Cerebellar cortex (tissue), 1 donor: Measurements from ENCODE around the gene THSD4.

Experiments
- DNase-seq: peaks from one replicate; pipeline ENCODE4 v3.0.0-alpha.2; 2015; ENCODE audit warnings: low spot score

Gene THSD4

DNA sequence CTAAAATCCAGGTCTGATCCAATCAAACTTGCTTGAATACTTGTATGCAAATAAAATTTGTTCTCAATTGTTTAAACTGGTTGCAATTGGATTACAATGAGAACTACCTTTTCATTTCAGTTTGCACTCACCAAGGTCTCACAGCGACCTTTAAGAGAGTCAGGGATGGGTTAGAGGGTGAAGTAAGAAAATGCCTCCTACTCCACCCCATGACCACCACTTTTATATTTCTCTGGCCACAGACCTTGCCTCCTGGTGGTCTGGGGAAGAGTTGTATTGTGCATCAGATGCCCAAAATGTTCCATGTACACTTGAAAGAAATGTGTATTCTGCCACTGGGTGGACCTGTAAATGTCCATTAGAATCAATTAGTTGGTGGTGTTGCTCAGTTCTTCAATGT lies 16.4 kb upstream of the THSD4 start:
- no peak for DNase-seq

- peak; percentile 18 for DNase-seq
Measured at GRCh38 chr15:71103102-71103676, 12.1 kb upstream of the THSD4 start.

- DNase-seq: no peak
Measured at GRCh38 chr15:71104636-71105035, 10.6 kb upstream of the THSD4 start.

DNA sequence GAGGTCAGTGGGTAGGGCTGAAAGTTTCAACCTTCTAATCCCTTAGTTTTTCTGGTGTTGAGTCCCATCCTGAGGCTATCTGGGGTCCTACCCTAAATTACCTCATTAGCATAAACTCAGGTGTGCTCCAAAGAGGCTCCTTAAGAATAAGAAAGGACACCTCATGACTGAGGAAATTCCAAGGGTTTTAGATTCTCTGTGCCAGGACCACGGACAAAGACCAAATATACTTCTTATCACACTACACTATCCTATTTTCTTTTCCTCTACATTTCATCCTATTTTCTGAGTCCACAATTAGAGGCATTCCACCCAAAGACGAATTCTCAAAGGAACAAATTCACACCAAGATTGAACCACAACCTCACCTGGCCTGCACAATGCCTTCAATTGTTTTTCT lies 9.8 kb upstream of the THSD4 start:
- no peak for DNase-seq

DNA sequence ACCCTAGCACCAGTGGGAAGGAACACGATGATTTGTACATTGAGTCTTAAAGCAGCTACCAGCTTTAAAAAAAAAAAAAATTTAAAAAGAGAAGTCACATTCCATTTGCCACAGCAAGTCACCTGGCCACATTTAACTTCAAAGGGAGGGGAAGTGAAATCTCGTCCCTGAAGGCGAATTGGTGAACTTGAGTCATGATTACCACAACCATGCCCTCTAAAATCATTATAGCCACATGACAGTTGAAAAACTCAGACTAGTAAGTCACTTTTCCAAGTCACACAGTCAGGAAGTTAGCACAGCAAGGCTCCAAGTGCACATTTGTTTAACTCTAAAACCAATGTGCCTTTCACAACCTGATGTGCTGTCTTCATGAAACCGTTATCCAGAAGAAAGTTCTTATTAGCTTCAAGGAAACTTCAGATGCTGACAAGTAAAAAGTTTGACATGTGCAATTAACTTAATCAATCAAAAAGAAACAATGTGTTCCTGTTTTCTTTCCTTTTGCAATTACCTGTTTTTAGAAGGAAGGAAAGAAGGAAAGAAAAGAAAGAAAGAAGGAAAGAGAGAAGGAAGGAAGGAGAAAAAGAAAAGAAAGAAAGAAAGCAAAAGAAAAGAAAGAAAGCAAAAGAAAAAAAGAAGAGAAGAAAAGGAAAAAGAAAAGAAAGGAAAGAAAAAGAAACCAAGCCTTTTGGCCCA lies 8.3 kb upstream of the THSD4 start:
- DNase-seq: no peak

DNA sequence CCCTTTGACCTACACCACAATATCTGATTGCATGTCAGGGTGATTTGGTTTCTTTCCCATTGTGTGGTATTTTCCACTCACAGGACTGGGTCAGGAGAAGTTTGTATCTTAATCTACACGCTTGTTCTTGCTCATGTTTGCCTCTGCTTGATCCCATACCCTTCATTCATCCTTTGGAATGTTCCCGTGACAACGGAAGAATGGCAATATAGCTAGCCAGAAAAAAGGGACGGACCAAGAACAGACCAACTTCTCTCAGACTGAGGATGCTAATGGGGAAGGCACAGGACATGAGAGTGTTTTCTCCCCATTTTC lies 7.8 kb upstream of the THSD4 start:
- DNase-seq: no peak

- DNase-seq: no peak
Measured at GRCh38 chr15:71109130-71109529, 6.1 kb upstream of the THSD4 start.

DNA sequence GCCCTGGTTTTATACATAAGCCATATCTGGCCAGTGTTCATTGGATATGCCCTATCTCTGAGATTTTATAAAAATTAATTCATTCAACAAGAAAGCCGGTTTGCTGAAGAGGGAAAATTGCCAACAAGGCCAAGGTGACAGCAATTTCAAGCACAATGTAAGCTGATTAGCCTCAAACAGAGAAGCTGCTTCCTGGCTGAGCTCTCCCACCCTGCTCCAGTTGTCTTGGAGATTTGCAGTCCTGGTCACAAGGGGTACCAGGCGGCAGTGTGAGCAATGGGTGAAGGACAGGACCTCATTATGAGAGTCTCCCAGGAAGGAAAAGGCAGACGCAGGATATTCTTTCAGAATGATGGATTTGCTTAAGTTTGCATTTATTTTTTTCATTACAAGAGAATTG lies 5.4 kb upstream of the THSD4 start:
- DNase-seq: no peak

GRCh38 chr15:71110405-71111180 lies 4.7 kb upstream of the THSD4 start:
- DNase-seq: no peak

GRCh38 chr15:71111181-71111565 lies 4.1 kb upstream of the THSD4 start:
- no peak for DNase-seq

GRCh38 chr15:71111950-71112349 lies 3.3 kb upstream of the THSD4 start:
- peak; percentile 10 for DNase-seq

- peak; percentile 18 for DNase-seq
Measured at GRCh38 chr15:71112429-71112828, 2.8 kb upstream of the THSD4 start.

GRCh38 chr15:71114066-71114680 lies 1.1 kb upstream of the THSD4 start:
- no peak for DNase-seq

DNA sequence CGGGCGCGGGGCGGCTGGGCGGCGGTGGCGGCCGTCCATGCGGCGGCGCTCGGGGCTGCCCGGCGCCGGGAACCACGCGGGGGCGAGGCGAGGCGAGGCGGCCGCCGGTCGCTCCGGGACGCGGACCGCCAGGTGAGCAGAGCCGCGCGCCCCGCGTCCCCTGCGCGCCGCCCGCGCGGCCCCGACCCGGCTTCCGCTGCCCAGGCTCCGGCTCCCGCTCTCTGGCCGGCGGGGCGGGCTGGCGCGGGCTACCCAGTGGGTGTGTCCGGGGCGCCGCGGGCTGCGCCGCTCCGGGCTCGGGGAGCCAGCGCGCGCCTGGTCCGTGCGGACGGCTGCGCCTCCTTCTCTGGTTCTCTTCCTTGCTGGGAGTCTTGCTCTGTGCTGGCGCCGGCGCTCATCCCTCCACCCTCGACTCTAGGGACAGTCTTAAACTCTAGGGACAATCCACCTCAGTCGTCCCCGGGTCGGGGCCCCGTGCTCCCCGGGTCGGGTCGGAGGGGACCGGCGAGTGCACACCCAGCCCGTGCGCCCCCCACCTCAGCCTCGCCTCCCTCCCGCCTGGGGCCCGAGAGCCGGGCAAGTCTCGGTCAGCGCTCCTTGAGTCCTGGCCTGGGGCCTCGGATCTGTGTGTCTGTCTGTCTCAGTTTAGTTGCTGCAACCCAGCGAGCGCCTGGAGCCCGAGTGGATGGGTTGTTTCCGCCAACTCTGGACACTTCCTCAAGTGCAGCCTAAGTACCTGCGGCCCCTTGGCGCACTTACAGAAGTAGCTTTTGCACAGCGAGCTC lies 488 bp downstream of the THSD4 start:
- DNase-seq: peak; percentile 14

DNA sequence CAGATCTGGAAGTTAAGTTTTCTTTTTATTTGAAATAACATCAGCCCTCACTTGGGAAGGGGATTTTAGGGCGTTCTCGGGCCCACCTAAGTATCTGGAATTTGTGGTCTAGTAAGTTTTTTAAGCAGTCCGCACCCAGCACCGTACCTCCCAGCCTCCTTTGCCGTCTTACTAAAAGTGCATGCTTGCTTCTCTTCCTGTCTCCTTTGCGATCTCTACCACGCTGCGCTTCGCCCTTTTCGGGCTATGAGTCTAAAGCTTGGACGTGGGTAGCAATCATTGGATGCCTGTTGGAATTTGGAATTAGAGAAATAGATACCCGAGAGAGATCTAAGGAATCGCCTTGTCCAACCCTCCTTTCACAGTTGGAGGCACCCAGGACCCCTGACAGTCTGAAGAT lies 1.1 kb downstream of the THSD4 start:
- no peak for DNase-seq

DNA sequence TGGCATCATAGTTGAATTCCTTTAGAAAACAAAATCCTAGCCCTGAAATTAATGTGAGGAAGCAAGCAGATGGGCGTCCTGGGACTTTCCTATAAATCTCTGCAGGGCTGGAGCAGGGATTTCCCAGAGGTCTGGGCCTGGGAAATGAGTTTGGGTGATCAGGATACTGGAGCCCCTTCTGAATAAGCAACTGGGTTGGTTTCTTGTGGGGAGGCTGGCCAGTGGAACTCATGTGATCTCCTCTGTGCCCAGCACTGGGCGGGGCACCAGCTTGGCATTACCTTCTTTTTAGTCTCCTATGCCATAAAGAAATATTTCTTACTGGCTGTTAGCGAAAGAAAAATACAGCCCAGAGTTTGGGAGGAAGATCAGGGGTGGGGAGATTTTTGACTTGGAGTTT lies 1.7 kb downstream of the THSD4 start:
- no peak for DNase-seq

DNA sequence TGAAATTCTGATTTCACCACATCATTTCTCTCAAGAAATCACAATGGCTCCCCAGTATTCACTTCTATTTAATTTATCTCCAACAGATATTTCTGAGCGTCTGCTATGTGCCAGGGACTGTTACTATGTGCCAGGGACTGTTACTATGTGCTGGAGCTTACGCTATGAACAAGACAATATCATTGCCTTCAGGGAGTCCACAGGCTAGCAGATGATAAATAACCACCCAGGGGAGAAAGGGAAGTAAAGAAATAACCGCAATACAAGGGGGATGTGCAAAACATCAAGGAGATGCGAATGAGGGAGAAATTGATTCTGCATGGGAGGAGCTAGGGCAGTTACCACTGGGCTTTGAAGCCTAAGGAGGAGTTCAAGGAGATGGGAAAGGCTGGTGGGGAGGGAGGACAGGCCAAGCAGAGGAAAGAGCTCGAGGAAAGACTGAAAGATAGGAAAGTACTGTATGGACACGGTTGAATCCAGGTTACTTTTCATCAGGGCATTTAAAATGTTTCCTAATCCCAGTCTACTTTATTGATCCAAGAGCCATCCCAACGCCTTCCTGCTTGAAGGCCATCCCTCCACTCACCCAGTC lies 2.5 kb downstream of the THSD4 start:
- DNase-seq: no peak

GRCh38 chr15:71118345-71118744 lies 3.1 kb downstream of the THSD4 start:
- DNase-seq: no peak

DNA sequence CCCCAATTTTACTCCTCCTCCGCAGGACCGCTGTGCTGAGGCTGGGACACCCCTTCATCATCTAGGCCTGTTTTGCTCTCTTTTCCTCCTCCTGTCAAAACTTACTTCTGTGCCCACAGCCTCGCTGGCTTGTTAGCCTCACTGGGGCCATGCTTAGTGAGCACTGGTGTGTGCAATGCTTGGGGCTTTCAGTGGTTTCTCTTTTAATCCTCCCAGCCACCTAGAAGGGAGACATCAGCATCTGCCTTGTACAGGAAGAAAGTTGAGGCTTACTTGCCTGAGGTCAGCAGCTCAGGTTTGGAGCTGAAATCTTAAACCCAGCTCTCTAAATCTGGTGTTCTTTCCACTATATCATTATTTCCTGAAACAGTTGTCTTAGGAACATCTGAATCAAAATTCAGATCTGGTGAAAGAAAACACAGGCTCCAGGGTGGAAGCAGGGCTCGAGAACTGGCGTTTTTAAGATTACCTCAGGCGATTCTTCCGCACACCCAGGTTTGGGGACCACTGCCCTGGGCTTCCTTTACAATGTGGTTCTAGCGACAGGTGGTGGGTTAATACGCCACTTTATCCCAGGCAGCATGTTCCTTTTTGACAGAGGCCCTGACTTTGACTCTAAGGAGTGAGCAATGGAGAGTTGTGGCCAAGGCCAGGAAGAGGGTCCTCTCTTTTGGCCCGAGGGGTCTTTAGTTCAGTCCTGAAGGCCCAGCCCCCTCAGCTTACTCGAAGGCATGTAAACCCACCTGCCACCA lies 3.8 kb downstream of the THSD4 start:
- no peak for DNase-seq

- DNase-seq: no peak
Measured at GRCh38 chr15:71120428-71120944, 5.2 kb downstream of the THSD4 start.

DNA sequence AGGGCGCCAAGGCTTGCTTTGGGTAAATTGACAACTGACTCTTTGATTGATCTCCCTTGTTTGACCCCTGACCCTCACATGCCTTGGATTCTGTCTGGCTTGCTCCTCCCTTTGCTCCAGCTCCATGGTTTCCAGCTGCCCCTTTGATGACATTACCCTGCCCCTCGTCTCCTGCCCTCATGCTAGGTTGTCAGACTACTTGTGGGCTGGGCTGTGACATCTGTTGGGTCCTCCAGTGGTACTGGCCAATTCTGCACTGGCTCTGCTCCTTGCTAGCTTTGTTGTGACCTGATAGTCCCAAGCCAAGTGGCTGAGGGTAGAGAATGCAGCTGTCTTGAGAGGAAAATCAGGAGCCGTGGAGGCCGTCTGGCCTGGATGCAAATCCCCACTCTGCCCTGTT lies 6.2 kb downstream of the THSD4 start:
- no peak for DNase-seq
